Iris pigment epithelial cell (primary cell): ENCODE data around the gene ARID5B.
"Not testable (repeated sequence)": the region's sequence is repeated elsewhere in the genome, so short reads cannot be mapped to it uniquely, and the experiment has no call there.

Source experiments
- DNase-seq: peaks from one replicate; pipeline ENCODE4 v3.0.0-alpha.2; 2011; ENCODE audit warnings: low read depth

Gene ARID5B

DNA sequence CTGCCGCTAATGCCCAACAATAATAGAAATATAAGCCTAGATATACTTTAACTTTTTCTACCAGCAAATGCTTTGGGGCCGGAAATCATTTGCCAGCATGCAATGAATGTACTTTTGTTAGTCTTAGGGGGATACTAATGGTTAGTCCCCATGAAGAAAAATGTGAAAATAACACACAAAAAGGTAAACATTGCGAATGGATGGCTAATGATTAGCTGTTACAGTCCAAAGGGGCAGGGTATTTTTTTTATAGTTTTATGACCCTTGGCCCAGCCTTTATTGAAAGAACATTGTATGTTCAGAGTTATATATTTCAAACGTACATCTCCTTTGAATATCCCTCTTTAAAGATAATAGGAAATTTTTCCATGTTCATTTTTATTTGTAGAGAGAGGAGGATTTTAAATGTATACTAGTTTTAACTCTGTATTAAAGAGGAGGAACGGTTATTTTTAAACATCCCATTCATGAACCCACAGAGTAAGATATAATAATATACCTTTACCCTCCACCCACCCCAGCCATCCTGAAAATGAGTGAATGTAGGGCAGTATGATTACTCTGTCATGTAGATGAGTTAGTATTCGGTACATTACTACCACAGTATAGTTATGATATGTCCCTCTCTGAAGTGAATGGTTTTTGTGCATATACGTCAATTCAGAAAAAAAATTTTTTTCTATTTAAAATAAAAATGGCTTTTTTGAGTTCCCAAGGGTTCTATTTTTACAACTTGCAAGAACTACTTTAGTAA is 63.6 kb downstream of the ARID5B start:
- DNase-seq = no peak

- DNase-seq = peak; percentile 43
These were observed 64.3 kb downstream of the ARID5B start for GRCh38 chr10:61965703-61966395.

GRCh38 chr10:61967298-61967697 is 65.8 kb downstream of the ARID5B start:
- DNase-seq = no peak

- peak; percentile 39 for DNase-seq
These were observed 68.9 kb downstream of the ARID5B start for GRCh38 chr10:61970182-61971002.

GRCh38 chr10:61971003-61971325 is 69.5 kb downstream of the ARID5B start:
- DNase-seq = no peak

DNA sequence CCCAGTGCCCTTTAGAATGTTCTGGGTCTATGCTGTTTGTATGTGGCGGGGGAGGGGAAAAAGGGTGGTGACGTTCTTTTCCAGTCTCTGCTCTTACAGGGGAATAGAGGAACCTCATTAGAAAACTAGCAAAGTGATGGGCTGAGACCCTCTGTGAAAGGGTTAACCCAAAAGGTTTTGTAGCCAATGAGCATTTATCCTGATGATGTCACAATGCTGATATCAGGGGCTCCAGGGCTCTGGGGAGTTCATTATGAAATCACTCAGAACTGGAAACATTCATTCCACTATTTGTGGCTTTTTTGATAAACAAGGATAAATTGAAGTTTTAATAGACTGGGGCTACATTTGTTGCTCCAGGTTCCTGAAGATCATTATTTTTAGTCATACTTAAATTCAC is 71.7 kb downstream of the ARID5B start:
- no peak for DNase-seq

DNA sequence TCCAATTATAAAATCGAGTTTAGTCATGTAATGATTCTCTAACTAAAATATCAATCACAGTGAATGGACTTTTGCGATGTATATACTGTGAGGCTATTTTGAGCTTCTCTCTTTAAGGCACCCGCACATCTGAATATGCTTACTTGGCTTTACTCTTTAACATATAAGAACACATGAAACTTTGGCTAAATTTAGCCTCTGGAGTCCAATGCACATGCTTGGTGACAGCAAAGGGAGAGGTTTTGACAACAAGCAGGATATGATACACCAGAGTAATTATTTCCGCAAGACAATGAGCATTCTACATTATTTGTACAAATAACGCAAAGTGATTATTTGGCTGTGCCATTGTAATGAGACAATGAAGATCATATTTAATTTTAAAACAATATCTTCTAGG is 72.4 kb downstream of the ARID5B start:
- no peak for DNase-seq

GRCh38 chr10:61974601-61975390 is 73.3 kb downstream of the ARID5B start:
- DNase-seq = peak; percentile 78

DNA sequence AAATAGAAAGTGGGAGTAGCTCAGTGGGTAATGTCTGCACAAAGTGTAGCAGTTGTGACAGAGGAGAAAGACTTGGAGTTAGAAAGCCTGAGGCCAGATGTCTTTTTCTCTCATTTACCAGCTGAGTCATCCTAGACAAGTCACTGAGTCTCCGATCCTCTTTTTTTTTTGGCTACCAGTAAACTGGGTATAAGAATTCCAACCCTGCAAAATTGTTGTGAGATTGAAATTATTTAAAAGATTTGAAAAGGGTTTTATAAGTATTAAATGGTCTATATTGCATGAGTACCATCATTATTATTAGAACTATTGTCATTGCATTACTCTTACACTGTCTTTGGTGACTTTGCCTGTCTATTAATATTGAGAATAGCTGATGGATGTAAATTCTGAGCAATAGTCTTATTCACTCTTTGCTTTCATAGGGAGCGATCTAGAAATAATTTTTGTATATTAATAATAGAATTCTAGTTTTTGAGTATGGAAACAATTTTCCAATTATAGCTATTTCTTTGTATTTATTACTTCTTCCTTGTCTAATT is 74.0 kb downstream of the ARID5B start:
- peak; percentile 84 for DNase-seq

DNA sequence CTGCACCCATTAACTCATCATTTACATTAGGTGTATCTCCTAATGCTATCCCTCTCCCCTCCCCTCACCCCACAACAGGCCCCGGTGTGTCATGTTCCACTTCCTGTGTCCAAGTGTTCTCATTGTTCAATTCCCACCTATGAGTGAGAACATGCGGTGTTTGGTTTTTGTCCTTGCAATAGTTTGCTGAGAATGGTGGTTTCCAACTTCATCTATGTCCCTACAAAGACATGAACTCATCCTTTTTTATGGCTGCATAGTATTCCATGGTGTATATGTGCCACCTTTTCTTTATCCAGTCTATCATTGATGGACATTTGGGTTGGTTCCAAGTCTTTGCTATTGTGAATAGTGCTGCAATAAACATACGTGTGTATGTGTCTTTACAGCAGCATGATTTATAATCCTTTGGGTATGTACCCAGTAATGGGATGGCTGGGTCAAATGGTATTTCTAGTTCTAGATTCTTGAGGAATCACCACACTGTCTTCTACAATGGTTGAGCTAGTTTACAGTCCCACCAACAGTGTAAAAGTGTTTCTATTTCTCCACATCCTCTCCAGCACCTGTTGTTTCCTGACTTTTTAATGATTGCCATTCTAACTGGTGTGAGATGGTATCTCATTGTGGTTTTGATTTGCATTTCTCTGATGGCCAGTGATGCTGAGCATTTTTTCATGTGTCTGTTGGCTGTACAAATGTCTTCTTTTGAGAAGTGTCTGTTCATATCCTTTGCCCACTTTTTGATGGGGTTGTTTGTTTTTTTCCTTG is 75.6 kb downstream of the ARID5B start:
- DNase-seq = not testable (repeated sequence)

DNA sequence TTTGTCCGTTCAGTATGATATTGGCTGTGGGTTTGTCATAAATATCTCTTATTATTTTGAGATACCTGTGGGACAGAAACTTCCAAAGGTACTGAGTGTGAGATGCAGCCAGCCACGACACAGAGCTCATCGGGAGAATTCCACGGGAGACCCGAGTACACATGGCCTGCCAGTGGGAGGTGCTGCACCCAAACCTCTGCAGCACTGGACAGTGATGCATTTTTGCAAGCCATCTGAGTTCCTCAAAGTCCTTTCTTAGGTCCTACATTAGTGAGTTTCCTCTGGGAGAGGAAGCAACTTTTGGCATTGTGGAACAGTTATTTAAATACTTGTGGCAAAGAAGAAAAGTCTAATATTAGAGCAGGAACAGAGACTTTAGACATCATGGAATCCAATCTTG is 77.5 kb downstream of the ARID5B start:
- no peak for DNase-seq

DNA sequence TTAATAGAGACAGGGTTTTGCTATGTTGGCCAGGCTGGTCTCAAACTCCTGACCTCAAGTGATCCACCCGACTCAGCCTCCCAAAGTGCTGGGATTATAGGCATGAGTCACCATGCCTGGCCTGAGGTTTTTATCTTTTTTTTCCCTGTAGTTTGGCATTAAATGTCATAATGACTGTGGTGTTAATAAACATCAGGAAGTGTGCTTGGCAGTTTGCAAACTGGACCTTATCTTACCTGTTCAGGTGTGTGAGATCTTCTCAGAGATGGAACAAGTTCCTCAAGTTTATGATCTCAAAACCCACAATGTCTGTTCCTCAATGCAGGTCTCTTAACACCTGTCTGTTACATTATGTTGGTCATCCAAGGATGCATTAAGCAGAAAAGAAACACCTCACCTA is 80.0 kb downstream of the ARID5B start:
- no peak for DNase-seq

DNA sequence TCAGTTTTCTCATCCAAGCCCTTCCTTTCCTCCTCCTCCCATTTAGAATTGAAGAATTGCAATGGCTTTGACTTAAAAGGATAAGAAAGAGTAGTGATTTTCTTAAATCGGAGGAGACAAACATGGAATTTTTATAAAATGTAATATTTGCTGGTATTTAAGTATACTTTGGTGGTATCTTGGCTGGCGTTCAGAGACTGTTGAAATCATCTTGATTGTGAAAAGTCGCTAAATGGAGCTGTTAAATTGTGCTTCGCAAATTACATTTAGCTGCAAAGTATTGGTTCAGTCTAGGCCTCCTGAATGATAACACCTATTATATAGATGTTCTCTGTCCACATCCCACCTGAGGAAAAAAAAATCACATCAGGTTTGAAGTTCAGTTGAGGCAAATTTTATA is 81.8 kb downstream of the ARID5B start:
- no peak for DNase-seq

DNA sequence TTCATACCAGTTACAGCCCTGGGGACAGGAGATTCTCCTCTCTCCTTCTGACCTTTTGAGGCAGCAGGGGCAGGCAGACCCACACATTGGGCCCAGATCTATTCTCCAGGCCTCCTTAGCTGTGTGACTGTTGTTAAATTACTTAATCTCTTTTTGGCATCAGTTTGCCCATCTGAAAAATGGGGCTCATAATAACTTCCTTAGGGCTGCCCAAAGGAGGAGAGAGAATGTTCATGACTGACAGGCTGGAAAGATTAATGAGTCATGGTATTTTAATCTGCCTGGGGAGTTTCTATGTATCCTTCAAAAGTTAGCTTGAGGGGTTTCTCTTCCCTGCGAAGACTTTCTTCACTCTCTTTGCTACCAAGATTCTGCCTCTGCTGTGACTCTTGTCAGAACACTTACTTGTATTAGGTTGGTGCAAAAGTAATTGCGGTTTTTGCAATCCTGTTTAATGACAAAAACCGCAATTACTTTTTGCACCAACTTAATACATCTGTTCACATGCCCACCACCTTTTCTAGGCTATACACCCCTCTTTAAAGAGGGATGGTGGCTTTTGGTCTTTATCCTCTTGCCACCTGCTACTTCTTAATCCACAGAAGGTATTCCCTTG is 83.4 kb downstream of the ARID5B start:
- DNase-seq = peak; percentile 20

DNA sequence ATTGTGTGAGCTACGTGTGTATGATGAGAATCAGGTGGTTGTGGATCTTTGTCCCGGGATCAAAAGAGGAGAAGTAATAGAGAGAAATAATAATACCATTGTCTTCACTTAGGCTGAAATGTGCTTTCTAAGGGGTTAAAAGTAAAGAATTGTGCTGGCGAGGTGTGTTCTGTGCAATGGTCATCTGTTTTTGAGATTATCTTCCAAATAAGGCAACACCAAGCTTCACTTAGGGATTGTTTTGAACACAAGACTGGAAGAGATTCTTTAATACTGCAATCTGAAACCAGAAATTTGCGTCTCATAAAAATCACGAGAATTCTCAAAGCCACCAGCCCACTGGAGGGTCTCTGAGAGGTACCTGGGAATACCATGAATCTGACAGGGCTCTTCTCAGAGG is 84.2 kb downstream of the ARID5B start:
- DNase-seq = no peak

DNA sequence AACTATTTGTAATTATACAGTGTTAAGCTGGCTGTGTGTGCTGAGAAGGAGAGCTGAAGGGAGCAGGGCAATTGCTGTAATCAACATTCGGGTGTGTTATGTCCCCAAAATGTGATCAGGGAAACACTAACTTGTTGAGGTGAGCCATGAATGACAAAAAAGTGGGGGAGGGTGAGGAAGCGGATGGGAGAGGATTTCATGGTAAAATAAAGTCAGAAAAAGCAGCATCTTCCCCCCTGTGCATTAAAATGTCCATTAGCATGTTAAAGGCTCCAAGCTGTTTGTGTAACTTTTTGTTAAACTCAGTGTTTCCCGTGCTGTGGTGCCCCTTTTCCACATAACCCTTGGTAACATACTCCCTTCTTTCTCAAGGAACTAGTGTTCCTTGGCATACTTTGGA is 84.9 kb downstream of the ARID5B start:
- no peak for DNase-seq

DNA sequence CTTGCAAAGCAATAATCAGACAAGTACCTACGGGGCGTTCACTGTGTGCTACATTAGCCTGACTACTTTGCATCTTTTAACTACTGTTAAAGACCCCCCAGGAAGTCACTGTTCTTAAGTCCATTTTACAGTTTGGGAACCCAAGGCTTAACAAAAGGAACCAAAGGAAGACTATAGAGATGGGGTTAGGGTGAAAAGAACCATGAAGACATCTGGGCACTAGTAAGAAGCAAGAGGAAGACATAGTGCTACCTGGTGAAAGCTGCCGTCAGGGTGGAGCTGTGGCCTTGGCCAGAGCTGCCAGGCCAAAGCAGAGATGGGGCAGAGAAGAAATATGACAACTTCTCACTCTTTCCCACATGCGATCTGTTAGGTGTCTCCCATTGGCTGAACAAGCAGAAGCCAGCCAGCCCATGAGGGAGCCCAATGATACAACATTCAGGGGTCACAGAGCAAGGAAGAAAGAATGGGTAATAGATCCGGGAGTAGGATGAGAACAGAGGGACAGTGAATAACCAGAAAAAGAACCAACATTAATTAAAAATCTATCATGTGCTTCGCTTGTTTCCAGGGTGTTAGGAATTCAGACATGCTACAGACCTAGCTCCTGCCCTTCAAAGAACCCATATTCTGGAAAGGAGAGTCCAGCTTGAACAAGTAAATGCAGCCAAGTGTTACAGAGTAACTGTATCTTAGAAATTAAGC is 85.4 kb downstream of the ARID5B start:
- no peak for DNase-seq

DNA sequence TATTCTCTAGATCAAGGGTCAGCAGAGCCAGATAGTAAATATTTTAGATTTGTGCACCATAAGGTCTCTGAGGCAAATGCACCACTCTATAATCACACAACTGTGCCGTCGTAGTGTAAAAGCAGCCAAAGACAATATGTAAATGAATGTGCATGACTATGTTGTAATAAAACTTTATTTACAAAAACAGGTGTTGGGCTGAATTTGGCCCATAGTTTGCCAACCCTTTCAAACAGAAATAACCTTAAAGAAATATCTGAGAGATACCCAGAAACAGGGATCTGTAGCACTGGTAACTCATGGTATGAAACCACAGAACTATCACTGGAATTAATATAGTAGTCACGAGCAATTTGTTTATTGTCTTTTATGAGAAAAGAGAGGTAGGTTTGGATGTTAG is 86.0 kb downstream of the ARID5B start:
- DNase-seq = no peak

DNA sequence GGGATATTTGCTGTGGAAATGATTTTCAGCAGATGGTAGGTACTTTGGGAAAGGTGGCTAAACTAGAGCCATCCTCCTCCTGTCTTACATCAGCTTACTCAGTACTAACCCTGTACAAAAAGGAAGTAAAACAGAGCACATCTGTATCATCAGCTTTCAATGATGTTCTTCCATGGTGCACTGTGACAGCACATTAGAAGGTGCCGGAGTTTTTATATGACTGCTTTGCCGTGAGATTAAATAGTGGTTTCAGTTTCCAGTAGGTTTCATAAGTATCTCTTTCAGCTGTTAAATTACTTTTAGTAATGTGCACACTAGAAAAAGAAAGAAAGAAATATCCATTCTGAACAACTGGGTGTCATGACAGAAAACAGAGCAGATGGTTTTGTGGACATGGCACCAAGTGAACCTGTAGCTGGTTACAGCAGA is 86.5 kb downstream of the ARID5B start:
- DNase-seq = no peak
